IPS DF 19.7 (cell line): Measurements from ENCODE around the gene TGM2.

Experiments used
- DNase-seq: peaks from one replicate; pipeline ENCODE4 v3.0.0-alpha.2; 2013; ENCODE audit warnings: low read depth, low spot score

TGM2 gene

GRCh38 chr20:38199501-38200390, 34.7 kb upstream of the TGM2 start:
- DNase-seq = no peak

- no peak for DNase-seq
These were observed 33.3 kb upstream of the TGM2 start for GRCh38 chr20:38198238-38198861.

GRCh38 chr20:38197619-38198018, 32.5 kb upstream of the TGM2 start:
- no peak for DNase-seq

- no peak for DNase-seq
These were observed 32.1 kb upstream of the TGM2 start for GRCh38 chr20:38197217-38197616.

GRCh38 chr20:38196592-38196991, 31.5 kb upstream of the TGM2 start:
- no peak for DNase-seq

GRCh38 chr20:38196076-38196475, 31.0 kb upstream of the TGM2 start:
- no peak for DNase-seq

GRCh38 chr20:38195521-38195920, 30.5 kb upstream of the TGM2 start:
- no peak for DNase-seq

- DNase-seq = no peak
These were observed 30.0 kb upstream of the TGM2 start for GRCh38 chr20:38194971-38195504.

GRCh38 chr20:38193586-38194105, 28.6 kb upstream of the TGM2 start:
- DNase-seq = no peak

GRCh38 chr20:38192323-38192885, 27.3 kb upstream of the TGM2 start:
- DNase-seq = no peak

- no peak for DNase-seq
These were observed 26.6 kb upstream of the TGM2 start for GRCh38 chr20:38191654-38192053.

- no peak for DNase-seq
These were observed 25.9 kb upstream of the TGM2 start for GRCh38 chr20:38190936-38191371.

GRCh38 chr20:38190166-38190565, 25.1 kb upstream of the TGM2 start:
- DNase-seq = no peak

GRCh38 chr20:38187517-38187916, 22.4 kb upstream of the TGM2 start:
- DNase-seq = no peak

- no peak for DNase-seq
These were observed 21.7 kb upstream of the TGM2 start for GRCh38 chr20:38186788-38187221.

GRCh38 chr20:38184101-38184500, 19.0 kb upstream of the TGM2 start:
- DNase-seq = no peak

- no peak for DNase-seq
These were observed 16.9 kb upstream of the TGM2 start for GRCh38 chr20:38181971-38182370.

GRCh38 chr20:38181207-38181801, 16.2 kb upstream of the TGM2 start:
- DNase-seq = no peak

GRCh38 chr20:38180781-38181180, 15.7 kb upstream of the TGM2 start:
- no peak for DNase-seq

- no peak for DNase-seq
These were observed 14.8 kb upstream of the TGM2 start for GRCh38 chr20:38179846-38180245.

- no peak for DNase-seq
These were observed 13.5 kb upstream of the TGM2 start for GRCh38 chr20:38178581-38178980.

GRCh38 chr20:38178065-38178491, 13.0 kb upstream of the TGM2 start:
- DNase-seq = no peak
